Neural crest cell (in vitro differentiated cells): ENCODE results near the gene KRT28. TPM values are rescaled to one million over a fixed set of nuclear protein-coding genes. Genes with fewer than 3 reads are reported as not detected.

Experiments used
- DNase-seq: peaks from one replicate; pipeline ENCODE4 v3.0.0; 2021; ENCODE audit warnings: low read depth, mixed read lengths, low spot score
- H3K27ac Mint-ChIP-seq: one replicate; pipeline ENCODE4 v1.8.0; 2021; ENCODE audit warnings: mild to moderate bottlenecking, mixed read lengths; ENCODE audit not compliant: unreplicated experiment
- H3K27me3 Mint-ChIP-seq: 2 replicates; pipeline ENCODE4 v1.8.0; 2021; ENCODE audit warnings: low read depth, mild to moderate bottlenecking, mixed read lengths
- H3K36me3 Mint-ChIP-seq: 2 replicates; pipeline ENCODE4 v1.8.0; 2021; ENCODE audit warnings: low read depth, mild to moderate bottlenecking, mixed read lengths
- H3K4me1 Mint-ChIP-seq: 2 replicates; pipeline ENCODE4 v1.8.0; 2021; ENCODE audit warnings: mixed read lengths
- H3K4me3 Mint-ChIP-seq: one replicate; pipeline ENCODE4 v1.8.0; 2021; ENCODE audit warnings: mild to moderate bottlenecking, mixed read lengths
- H3K9me3 Mint-ChIP-seq: 2 replicates; pipeline ENCODE4 v1.8.0; 2021; ENCODE audit warnings: mixed read lengths
- total RNA-seq: library from RNA; stranded (reverse); gene quantifications from 2 replicates; pipeline ENCODE4 v1.2.1, GENCODE V29; 2021
- TF ChIP-seq, protein P1 (sequence below): fragments of 200-600 bp; sonication (generic); conservative IDR thresholded peaks from 2 replicates; pipeline ENCODE4 v1.5.0; 2021; ENCODE audit warnings: antibody characterized with exemption, mild to moderate bottlenecking

KRT28 gene
- total RNA-seq, 1 donor from 2014 or later, result not detected

DNA sequence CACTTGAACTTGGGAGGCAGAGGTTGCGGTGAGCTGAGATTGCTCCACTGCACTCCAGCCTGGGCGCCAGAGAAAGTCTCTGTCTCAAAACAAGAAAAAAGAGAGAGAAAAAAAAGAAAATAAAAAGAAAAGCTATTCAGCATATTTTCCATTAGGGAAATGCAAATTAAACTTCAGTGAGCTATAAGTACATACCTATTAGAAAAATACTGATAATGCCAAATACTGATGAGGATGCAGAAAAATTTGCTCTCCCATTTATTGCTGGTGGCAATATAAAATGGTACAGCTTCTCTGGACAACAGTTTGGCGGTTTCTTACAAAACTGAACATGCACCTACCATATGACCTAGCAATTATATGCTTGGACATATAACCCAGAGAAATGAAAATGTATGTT, 12.9 kb upstream of the KRT28 start:
- H3K27me3 Mint-ChIP-seq, result peaks cover 74% of the 10 kb centered on the region

DNA sequence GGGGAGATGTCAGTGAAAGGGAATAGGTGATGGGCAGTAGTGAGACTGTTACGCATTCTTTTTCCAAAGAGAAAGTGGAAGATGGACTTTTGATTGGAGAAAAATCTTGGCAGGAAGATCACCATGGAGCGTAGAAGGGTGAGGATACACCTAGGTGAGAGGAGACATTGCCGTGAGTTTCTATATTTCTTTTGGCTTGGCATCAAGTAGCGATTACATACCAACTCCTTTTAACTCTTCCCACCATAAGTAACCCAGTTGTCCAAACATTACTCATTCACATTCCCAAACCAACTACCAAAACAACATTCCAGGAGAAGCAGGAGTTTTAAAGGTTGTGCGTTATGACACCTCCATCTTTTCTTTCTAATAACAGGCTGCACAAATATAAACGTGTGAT, 10.7 kb upstream of the KRT28 start:
- H3K4me3 Mint-ChIP-seq, result no peak overlapping the region
- no peaks in the 10 kb centered on the region for H3K36me3 Mint-ChIP-seq
- TF ChIP-seq, protein P1, sequence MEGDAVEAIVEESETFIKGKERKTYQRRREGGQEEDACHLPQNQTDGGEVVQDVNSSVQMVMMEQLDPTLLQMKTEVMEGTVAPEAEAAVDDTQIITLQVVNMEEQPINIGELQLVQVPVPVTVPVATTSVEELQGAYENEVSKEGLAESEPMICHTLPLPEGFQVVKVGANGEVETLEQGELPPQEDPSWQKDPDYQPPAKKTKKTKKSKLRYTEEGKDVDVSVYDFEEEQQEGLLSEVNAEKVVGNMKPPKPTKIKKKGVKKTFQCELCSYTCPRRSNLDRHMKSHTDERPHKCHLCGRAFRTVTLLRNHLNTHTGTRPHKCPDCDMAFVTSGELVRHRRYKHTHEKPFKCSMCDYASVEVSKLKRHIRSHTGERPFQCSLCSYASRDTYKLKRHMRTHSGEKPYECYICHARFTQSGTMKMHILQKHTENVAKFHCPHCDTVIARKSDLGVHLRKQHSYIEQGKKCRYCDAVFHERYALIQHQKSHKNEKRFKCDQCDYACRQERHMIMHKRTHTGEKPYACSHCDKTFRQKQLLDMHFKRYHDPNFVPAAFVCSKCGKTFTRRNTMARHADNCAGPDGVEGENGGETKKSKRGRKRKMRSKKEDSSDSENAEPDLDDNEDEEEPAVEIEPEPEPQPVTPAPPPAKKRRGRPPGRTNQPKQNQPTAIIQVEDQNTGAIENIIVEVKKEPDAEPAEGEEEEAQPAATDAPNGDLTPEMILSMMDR, result no peak
- H3K27ac Mint-ChIP-seq, result no peak overlapping the region
- DNase-seq, result no peak
- peaks cover 2% of the 10 kb centered on the region for H3K9me3 Mint-ChIP-seq
- no peaks in the 10 kb centered on the region for H3K4me1 Mint-ChIP-seq
- H3K27me3 Mint-ChIP-seq, result peaks cover 94% of the 10 kb centered on the region

More for the DNA sequence above, 12.9 kb upstream of the KRT28 start:
- no peak overlapping the region for H3K27ac Mint-ChIP-seq
- peaks cover 4% of the 10 kb centered on the region for H3K4me1 Mint-ChIP-seq
- H3K36me3 Mint-ChIP-seq, result peaks cover 11% of the 10 kb centered on the region
- H3K9me3 Mint-ChIP-seq, result peaks cover 11% of the 10 kb centered on the region
- TF ChIP-seq, protein P1, result no peak
- no peak overlapping the region for H3K4me3 Mint-ChIP-seq
- DNase-seq, result no peak

DNA sequence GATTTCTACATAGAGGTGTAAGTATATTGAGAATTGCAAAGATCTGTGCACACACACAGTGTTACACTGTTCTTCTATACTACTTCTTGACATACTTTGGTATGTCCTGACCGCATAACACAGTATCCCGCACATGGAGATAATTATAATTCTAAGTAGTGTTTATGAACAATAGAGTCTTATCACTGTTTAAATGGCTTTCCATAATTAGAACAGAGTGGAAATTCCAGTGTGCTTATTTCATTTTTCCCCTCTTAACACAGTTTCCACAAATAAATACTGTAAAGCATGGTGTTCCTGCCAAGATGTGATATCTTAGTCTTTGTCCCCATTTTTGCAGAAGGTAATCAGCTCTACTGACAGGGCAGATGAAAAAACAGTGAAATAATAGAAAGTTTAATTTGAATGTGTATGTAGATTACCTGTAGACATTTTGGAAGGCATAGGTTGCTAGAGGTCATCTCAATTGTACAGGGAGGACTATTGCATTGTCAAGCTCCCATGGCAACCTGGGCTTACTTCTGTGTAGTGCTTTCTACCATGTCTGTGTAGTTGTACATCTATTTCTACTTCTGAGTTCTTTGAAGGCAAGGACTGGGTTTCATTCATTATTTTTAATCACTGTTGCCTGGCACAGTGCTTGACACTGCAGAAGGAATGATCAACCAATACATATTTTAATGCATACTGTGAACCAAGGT, 10.1 kb upstream of the KRT28 start:
- DNase-seq, result no peak
- no peaks in the 10 kb centered on the region for H3K9me3 Mint-ChIP-seq
- H3K27ac Mint-ChIP-seq, result no peak overlapping the region
- TF ChIP-seq, protein P1, result no peak
- no peaks in the 10 kb centered on the region for H3K36me3 Mint-ChIP-seq
- no peak overlapping the region for H3K4me3 Mint-ChIP-seq
- H3K4me1 Mint-ChIP-seq, result no peaks in the 10 kb centered on the region
- peaks cover 98% of the 10 kb centered on the region for H3K27me3 Mint-ChIP-seq

DNA sequence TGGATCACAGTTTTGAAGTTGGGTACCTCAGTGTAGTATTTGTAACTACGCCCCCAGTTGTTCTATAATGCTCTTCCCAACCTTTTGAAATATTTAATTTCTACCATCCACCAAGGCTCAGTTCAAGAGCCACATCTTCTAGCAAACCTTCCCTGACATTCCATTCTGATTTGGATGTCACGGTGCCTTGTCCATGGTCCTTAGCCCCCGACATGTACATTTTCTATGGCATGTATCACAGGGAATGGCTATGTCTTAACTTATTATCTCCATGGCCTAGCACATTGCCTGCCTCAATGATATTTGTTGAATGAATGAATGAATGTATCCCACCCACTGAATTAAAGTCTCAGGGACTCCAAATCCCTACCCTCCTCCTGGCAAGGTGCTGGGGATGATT, 6.4 kb upstream of the KRT28 start:
- H3K27me3 Mint-ChIP-seq, result peaks cover 77% of the 10 kb centered on the region
- no peaks in the 10 kb centered on the region for H3K36me3 Mint-ChIP-seq
- no peak overlapping the region for H3K27ac Mint-ChIP-seq
- TF ChIP-seq, protein P1, result no peak
- no peak overlapping the region for H3K4me3 Mint-ChIP-seq
- no peak for DNase-seq
- H3K4me1 Mint-ChIP-seq, result no peaks in the 10 kb centered on the region
- no peaks in the 10 kb centered on the region for H3K9me3 Mint-ChIP-seq

DNA sequence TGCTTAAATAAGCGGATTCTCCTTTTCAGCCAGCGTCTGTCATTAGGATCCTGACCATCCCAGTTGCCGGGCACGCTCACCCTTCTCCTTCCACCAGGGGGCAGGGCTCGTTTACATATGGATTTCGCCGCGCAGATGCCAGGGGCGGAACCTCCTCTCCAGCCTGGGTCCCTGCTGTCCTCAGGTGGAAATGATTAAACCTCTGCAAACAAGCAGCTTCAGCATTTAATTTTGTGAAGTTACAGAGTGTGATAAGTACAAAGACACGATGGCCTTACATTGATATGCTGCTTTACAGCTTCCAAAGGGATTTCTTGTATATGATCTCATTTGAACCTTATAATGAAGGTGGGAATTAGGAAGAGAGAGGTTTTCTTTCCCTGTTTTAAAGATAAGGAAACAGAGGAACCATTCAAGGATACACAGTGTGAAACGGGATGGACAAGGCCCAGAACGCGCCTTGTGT, 3.9 kb upstream of the KRT28 start:
- Mint-ChIP-seq H3K4me3 (no peak overlapping the region), H3K27me3 (peaks cover 52% of the 10 kb centered on the region), H3K9me3 (no peaks in the 10 kb centered on the region), H3K36me3 (no peaks in the 10 kb centered on the region), H3K27ac (no peak overlapping the region), H3K4me1 (no peaks in the 10 kb centered on the region)
- peak; percentile 79 for DNase-seq
- TF ChIP-seq, protein P1, result peak; percentile 96
